DOHH2 (cell line): ENCODE results near the gene SMTNL1.

Experiments
- CTCF ChIP-seq: fragments of 200-600 bp; sonication (generic); IDR thresholded peaks from one replicate; pipeline ENCODE4 v1.5.1; 2014; ENCODE audit warnings: antibody characterized with exemption, mild to moderate bottlenecking, low read depth, low read length; ENCODE audit not compliant: poor library complexity, severe bottlenecking
- EZH2phosphoT487 ChIP-seq: fragments of 200-600 bp; sonication (generic); IDR thresholded peaks from 2 replicates; pipeline ENCODE4 v1.6.1; 2017; ENCODE audit warnings: borderline replicate concordance, mild to moderate bottlenecking, antibody characterized with exemption, low read length, moderate library complexity, mixed read lengths

- TF ChIP-seq CTCF (peak; percentile 91), EZH2phosphoT487 (no peak)
These were observed 45.9 kb upstream of the SMTNL1 start for GRCh38 chr11:57491371-57492061.
